ENCODE results near the gene IFNB1. TPM values are rescaled to one million over a fixed set of nuclear protein-coding genes. Genes with fewer than 3 reads are reported as not detected.
A peak's percentile ranks its signal among the peaks of the same experiment; 100 is the strongest.

Gene IFNB1
- total and polyA plus RNA-seq, 5 donors: not detected

GRCh38 chr9:21031091-21031807 lies 46.5 kb downstream of the IFNB1 start, which contains the start of gene HACD4:
Gene HACD4, minus strand, starts transcription at chr9:21031640. Its CDS starts 50 bp downstream, at chr9:21031590.
- ATAC-seq (peak; percentile 95), DNase-seq (peak; percentile 48 to 85 (median 84))
- H3K4me3 ChIP-seq (ENCODE audit: low read length): peak within 1 kb of the TSS; percentile 58
- no peak within 1 kb of the TSS for H3K27ac ChIP-seq (ENCODE audit: low read length)
- H3K4me1 ChIP-seq (ENCODE audit: control insufficient read depth, insufficient read depth, low read length): no peaks in the 10 kb centered on the region
- H3K9me3 ChIP-seq (ENCODE audit: control insufficient read depth, low read length): no peaks in the 10 kb centered on the region
- H3K27me3 ChIP-seq (ENCODE audit: control insufficient read depth, insufficient read depth): no peaks in the 10 kb centered on the region
- intact Hi-C loops (cut with DNase I): loop anchor here in 1 of 4 donors (10.0 kb wide), 1 partner anchor 64 kb away; no protein-coding TSS in a partner anchor
- 7% methylated on average over 46 of the region's 46 CpGs for WGBS

GRCh38 chr9:21030389-21031035 lies 47.2 kb downstream of the IFNB1 start:
- H3K27me3 ChIP-seq (ENCODE audit: control insufficient read depth, insufficient read depth): no peaks in the 10 kb centered on the region
- DNase-seq (no peak), ATAC-seq (peak in 1 of 2 donors; percentile 71)
- no peaks in the 10 kb centered on the region for H3K9me3 ChIP-seq (ENCODE audit: control insufficient read depth, low read length)
- WGBS: 78% methylated on average over 5 of the region's 5 CpGs
- intact Hi-C loops (cut with DNase I): loop anchor here in 1 of 4 donors (10.0 kb wide), 1 partner anchor 64 kb away; no protein-coding TSS in a partner anchor
- no peaks in the 10 kb centered on the region for H3K4me1 ChIP-seq (ENCODE audit: control insufficient read depth, insufficient read depth, low read length)
- peak overlapping the region; percentile 58 for H3K4me3 ChIP-seq (ENCODE audit: low read length)
- no peak overlapping the region for H3K27ac ChIP-seq (ENCODE audit: low read length)

DNA sequence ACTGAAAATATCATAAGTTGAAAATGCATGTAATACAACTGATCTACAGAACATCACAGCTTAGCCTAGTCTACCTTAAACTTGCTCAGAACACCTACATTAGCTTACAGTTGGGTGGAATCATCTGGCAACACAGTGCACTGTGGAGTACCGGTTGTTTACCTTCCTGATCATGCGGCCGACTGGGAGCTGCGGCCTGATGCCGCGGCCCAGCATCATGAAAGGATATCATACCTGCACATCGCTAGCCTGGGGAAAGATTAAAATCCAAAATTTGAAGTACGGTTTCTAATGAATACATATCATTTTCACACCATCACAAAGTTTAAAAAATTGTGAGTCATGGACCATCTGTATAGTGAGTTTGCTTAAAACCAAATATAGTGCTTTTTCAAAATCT lies 48.1 kb downstream of the IFNB1 start:
- no peak for DNase-seq
- H3K4me3 ChIP-seq (ENCODE audit: low read length): no peak overlapping the region
- intact Hi-C loops (cut with DNase I): loop anchor here in 2 of 4 donors (10.0 kb wide), 2 partner anchors 65 to 85 kb away; no protein-coding TSS in a partner anchor
- H3K27me3 ChIP-seq (ENCODE audit: control insufficient read depth, insufficient read depth): no peaks in the 10 kb centered on the region
- no peak for ATAC-seq
- no peaks in the 10 kb centered on the region for H3K4me1 ChIP-seq (ENCODE audit: control insufficient read depth, insufficient read depth, low read length)
- WGBS: 75% methylated on average over 8 of the region's 8 CpGs
- H3K27ac ChIP-seq (ENCODE audit: low read length): no peak overlapping the region
- H3K9me3 ChIP-seq (ENCODE audit: control insufficient read depth, low read length): no peaks in the 10 kb centered on the region

GRCh38 chr9:21028466-21028865 lies 49.3 kb downstream of the IFNB1 start:
- DNase-seq: no peak
- WGBS: 37% methylated on average over 3 of the region's 3 CpGs
- no peaks in the 10 kb centered on the region for H3K9me3 ChIP-seq (ENCODE audit: control insufficient read depth, low read length)
- no peaks in the 10 kb centered on the region for H3K27me3 ChIP-seq (ENCODE audit: control insufficient read depth, insufficient read depth)
- H3K4me1 ChIP-seq (ENCODE audit: control insufficient read depth, insufficient read depth, low read length): no peaks in the 10 kb centered on the region
- intact Hi-C loops (cut with DNase I): loop anchor here in 1 of 4 donors (10.0 kb wide), 1 partner anchor 86 kb away; no protein-coding TSS in a partner anchor
- H3K4me3 ChIP-seq (ENCODE audit: low read length): no peak overlapping the region
- no peak overlapping the region for H3K27ac ChIP-seq (ENCODE audit: low read length)
- ATAC-seq: no peak

DNA sequence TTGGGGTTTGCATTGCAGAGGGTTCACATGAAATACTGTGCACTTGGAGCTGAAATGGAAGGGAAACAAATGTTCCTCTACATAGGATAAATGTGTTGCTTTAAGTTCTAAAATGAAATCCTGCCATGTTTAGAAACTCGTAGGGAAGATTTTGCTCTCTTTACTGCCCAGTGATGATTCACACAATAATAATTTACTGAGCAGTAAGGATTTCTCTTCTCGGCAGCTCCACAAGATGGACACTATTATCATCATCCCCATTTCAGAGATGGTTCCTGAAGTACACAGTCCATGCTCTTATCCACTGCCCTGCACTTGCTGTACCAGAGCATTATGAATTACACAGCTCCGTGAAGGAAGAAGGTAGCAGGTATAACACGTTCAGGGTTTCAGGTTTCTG lies 50.4 kb downstream of the IFNB1 start:
- Histone ChIP-seq H3K4me1 (ENCODE audit: control insufficient read depth, insufficient read depth, low read length) (no peaks in the 10 kb centered on the region), H3K27me3 (ENCODE audit: control insufficient read depth, insufficient read depth) (no peaks in the 10 kb centered on the region), H3K9me3 (ENCODE audit: control insufficient read depth, low read length) (no peaks in the 10 kb centered on the region), H3K4me3 (ENCODE audit: low read length) (no peak overlapping the region), H3K27ac (ENCODE audit: low read length) (no peak overlapping the region)
- WGBS: 80% methylated on average over 4 of the region's 4 CpGs
- ATAC-seq (no peak), DNase-seq (no peak)
- intact Hi-C loops (cut with DNase I): loop anchor here in 1 of 4 donors (10.0 kb wide), 1 partner anchor 88 kb away; no protein-coding TSS in a partner anchor

Other genes starting within 250 kb of the IFNB1 start
- gene HACD4, start 46.3 kb downstream of the IFNB1 start, total RNA-seq: 1 to 10 TPM in 2 of 4 donors, under 1 TPM in 2; 0.97 to 1.7 (median 1.1) TPM
- gene HACD4, start 46.3 kb downstream of the IFNB1 start, polyA plus RNA-seq: 0.34 TPM
- gene IFNW1, start 63.9 kb upstream of the IFNB1 start, total RNA-seq: not detected
- gene IFNW1, start 63.9 kb upstream of the IFNB1 start, polyA plus RNA-seq: not detected
- not detected for gene IFNA21, start 88.7 kb upstream of the IFNB1 start, total RNA-seq
- gene IFNA21, start 88.7 kb upstream of the IFNB1 start, polyA plus RNA-seq: not detected
- gene IFNA4, start 109.6 kb upstream of the IFNB1 start, total RNA-seq: not detected
- gene IFNA4, start 109.6 kb upstream of the IFNB1 start, polyA plus RNA-seq: not detected
- gene IFNA7, start 124.3 kb upstream of the IFNB1 start, total RNA-seq: not detected
- not detected for gene IFNA7, start 124.3 kb upstream of the IFNB1 start, polyA plus RNA-seq
- gene IFNA10, start 129.2 kb upstream of the IFNB1 start, total RNA-seq: not detected
- not detected for gene IFNA10, start 129.2 kb upstream of the IFNB1 start, polyA plus RNA-seq
- not detected for gene IFNA16, start 139.4 kb upstream of the IFNB1 start, total RNA-seq
- gene IFNA16, start 139.4 kb upstream of the IFNB1 start, polyA plus RNA-seq: not detected
- gene IFNA17, start 150.3 kb upstream of the IFNB1 start, total RNA-seq: not detected
- not detected for gene IFNA17, start 150.3 kb upstream of the IFNB1 start, polyA plus RNA-seq
- gene IFNA14, start 162.1 kb upstream of the IFNB1 start, total RNA-seq: not detected
- not detected for gene IFNA14, start 162.1 kb upstream of the IFNB1 start, polyA plus RNA-seq
- not detected for gene IFNA5, start 227.4 kb upstream of the IFNB1 start, total RNA-seq
- gene IFNA5, start 227.4 kb upstream of the IFNB1 start, polyA plus RNA-seq: not detected